ENCODE measurements around the gene RYR3.

Gene RYR3

GRCh38 chr15:33442449-33442848 lies 131.7 kb downstream of the RYR3 start:
- H3K9ac ChIP-seq = no peak overlapping the region
- H3K4me3 ChIP-seq (IDR thresholded peaks at IDR 0.05; ENCODE audit: insufficient read depth, low read depth, low read length) = no peak overlapping the region
- H3K79me2 ChIP-seq (ENCODE audit: insufficient read depth, low read depth) = no peaks in the 10 kb centered on the region
- H3K27me3 ChIP-seq (ENCODE audit: insufficient read depth, low read depth) = no peaks in the 10 kb centered on the region
- TF ChIP-seq CTCF (conservative IDR thresholded peaks at IDR 0.05; ENCODE audit: low read depth, low read length) = no peak
- H3K4me1 ChIP-seq (ENCODE audit: low read depth, poor library complexity, severe bottlenecking) = no peaks in the 10 kb centered on the region
- no peak overlapping the region for H3K27ac ChIP-seq
- H2AFZ ChIP-seq (ENCODE audit: low read depth) = no peak overlapping the region
- no peaks in the 10 kb centered on the region for H3K36me3 ChIP-seq (ENCODE audit: insufficient read depth)
- H4K20me1 ChIP-seq (ENCODE audit: insufficient read depth) = no peaks in the 10 kb centered on the region
- no peak overlapping the region for H3K4me2 ChIP-seq

GRCh38 chr15:33443708-33444107 lies 132.9 kb downstream of the RYR3 start:
- no peak overlapping the region for H3K9ac ChIP-seq
- H3K36me3 ChIP-seq (ENCODE audit: insufficient read depth) = no peaks in the 10 kb centered on the region
- H3K4me3 ChIP-seq (IDR thresholded peaks at IDR 0.05; ENCODE audit: insufficient read depth, low read depth, low read length) = no peak overlapping the region
- H3K27ac ChIP-seq = no peak overlapping the region
- H3K27me3 ChIP-seq (ENCODE audit: insufficient read depth, low read depth) = no peaks in the 10 kb centered on the region
- no peaks in the 10 kb centered on the region for H3K4me1 ChIP-seq (ENCODE audit: low read depth, poor library complexity, severe bottlenecking)
- no peak overlapping the region for H3K4me2 ChIP-seq
- H4K20me1 ChIP-seq (ENCODE audit: insufficient read depth) = no peaks in the 10 kb centered on the region
- no peaks in the 10 kb centered on the region for H3K79me2 ChIP-seq (ENCODE audit: insufficient read depth, low read depth)
- TF ChIP-seq CTCF (conservative IDR thresholded peaks at IDR 0.05; ENCODE audit: low read depth, low read length) = no peak
- no peak overlapping the region for H2AFZ ChIP-seq (ENCODE audit: low read depth)

- H3K4me1 ChIP-seq (ENCODE audit: low read depth, poor library complexity, severe bottlenecking) = no peaks in the 10 kb centered on the region
- no peak overlapping the region for H3K27ac ChIP-seq
- H3K36me3 ChIP-seq (ENCODE audit: insufficient read depth) = no peaks in the 10 kb centered on the region
- no peak overlapping the region for H3K4me3 ChIP-seq (IDR thresholded peaks at IDR 0.05; ENCODE audit: insufficient read depth, low read depth, low read length)
- no peak for TF ChIP-seq CTCF (conservative IDR thresholded peaks at IDR 0.05; ENCODE audit: low read depth, low read length)
- H4K20me1 ChIP-seq (ENCODE audit: insufficient read depth) = no peaks in the 10 kb centered on the region
- H3K27me3 ChIP-seq (ENCODE audit: insufficient read depth, low read depth) = no peaks in the 10 kb centered on the region
- H3K79me2 ChIP-seq (ENCODE audit: insufficient read depth, low read depth) = no peaks in the 10 kb centered on the region
- H2AFZ ChIP-seq (ENCODE audit: low read depth) = no peak overlapping the region
- H3K4me2 ChIP-seq = no peak overlapping the region
- no peak overlapping the region for H3K9ac ChIP-seq
Observed at GRCh38 chr15:33445984-33446383, 135.2 kb downstream of the RYR3 start.

GRCh38 chr15:33448151-33448550 lies 137.4 kb downstream of the RYR3 start:
- no peak overlapping the region for H3K9ac ChIP-seq
- no peak overlapping the region for H3K4me3 ChIP-seq (IDR thresholded peaks at IDR 0.05; ENCODE audit: insufficient read depth, low read depth, low read length)
- no peaks in the 10 kb centered on the region for H3K79me2 ChIP-seq (ENCODE audit: insufficient read depth, low read depth)
- no peaks in the 10 kb centered on the region for H3K4me1 ChIP-seq (ENCODE audit: low read depth, poor library complexity, severe bottlenecking)
- H3K36me3 ChIP-seq (ENCODE audit: insufficient read depth) = no peaks in the 10 kb centered on the region
- H2AFZ ChIP-seq (ENCODE audit: low read depth) = no peak overlapping the region
- H4K20me1 ChIP-seq (ENCODE audit: insufficient read depth) = no peaks in the 10 kb centered on the region
- H3K27me3 ChIP-seq (ENCODE audit: insufficient read depth, low read depth) = no peaks in the 10 kb centered on the region
- no peak for TF ChIP-seq CTCF (conservative IDR thresholded peaks at IDR 0.05; ENCODE audit: low read depth, low read length)
- no peak overlapping the region for H3K27ac ChIP-seq
- no peak overlapping the region for H3K4me2 ChIP-seq
